Heart right ventricle (tissue), 16 donors: ENCODE measurements around the gene FAM43B. TPM values are rescaled to one million over a fixed set of nuclear protein-coding genes. Genes with fewer than 3 reads are reported as not detected.

ENCODE experiments used
- ATAC-seq, 8 donors: fragments of 200-7000 bp; cut with Tn5 transposase; one replicate each; pipeline ENCODE4 v1.9.1; 2020; ENCODE audit warnings: mild to moderate bottlenecking in 8 of 8, moderate library complexity in 8 of 8, moderate number of reproducible peaks in 1 of 8
- DNase-seq, 2 donors: peaks; one replicate each; pipeline ENCODE4 v3.0.0-alpha.2; 2020
- H3K27ac ChIP-seq, 10 donors: fragments of 200-600 bp; sonication (generic) in 2 of 10; one replicate each; pipeline versions ENCODE4 v1.5.0 to v1.8.0; 2020 to 2022; ENCODE audit warnings: mild to moderate bottlenecking in 3 of 10
- H3K27me3 ChIP-seq, 7 donors: fragments of 200-600 bp; one replicate each; pipeline ENCODE4 v1.8.0; 2021 to 2022; ENCODE audit warnings: mild to moderate bottlenecking in 2 of 7
- H3K36me3 ChIP-seq, 9 donors: fragments of 200-600 bp; sonication (generic) in 1 of 9; one replicate each; pipeline versions ENCODE4 v1.5.0 to v1.8.0; 2020 to 2022; ENCODE audit warnings: mild to moderate bottlenecking in 2 of 9
- H3K4me1 ChIP-seq, 9 donors: fragments of 200-600 bp; sonication (generic) in 1 of 9; one replicate each; pipeline versions ENCODE4 v1.5.0 to v1.8.0; 2020 to 2022; ENCODE audit warnings: mild to moderate bottlenecking in 4 of 9
- H3K4me3 ChIP-seq, 10 donors: fragments of 200-600 bp; sonication (generic) in 2 of 10; one replicate each; pipeline versions ENCODE4 v1.5.0 to v1.8.0; 2020 to 2022; ENCODE audit warnings: mild to moderate bottlenecking in 7 of 10, moderate library complexity in 2 of 10
- H3K9me3 ChIP-seq, 11 donors: fragments of 200-600 bp in 10 of 11; sonication (generic) in 2 of 11; one replicate each; pipeline versions ENCODE4 v1.5.0 to v1.8.0; 2013 to 2022; ENCODE audit warnings: mild to moderate bottlenecking in 2 of 11, control low read depth in 1 of 11, moderate library complexity in 1 of 11
- WGBS, 2 donors: extraction: QIAGEN DNeasy Blood & Tissue Kit; methylation state at CpG; one replicate each; pipeline ENCODE4 v1.1.7; 2013; ENCODE audit warnings: inconsistent platforms in 1 of 2; 5-methylcytosine and 5-hydroxymethylcytosine counted together
- intact Hi-C, 10 donors: fragments of 100-400 bp; cut with DNase I; formaldehyde crosslinking; loops; one replicate each; pipeline versions ENCODE4 v1.11.1 to v1.14.2; 2022
- polyA plus RNA-seq, 2 donors: library from polyadenylated mRNA; stranded (reverse); fragments of 200-250 nt; gene quantifications; one replicate each; pipeline ENCODE4 v1.2.3, GENCODE V29; 2013
- total RNA-seq, 10 donors: library from RNA; stranded (reverse); fragmentation: NEBNext Ultra II Directional in 3 of 10; extraction: Animal tissue kit (Norgen Biotek cat#: 25700) in 3 of 10; gene quantifications; one replicate each; pipeline versions ENCODE4 v1.2.1 to v1.2.4, GENCODE V29; 2021 to 2023
- TF ChIP-seq, protein P1 (sequence below), 9 donors: fragments of 200-600 bp; sonication (generic) in 2 of 9; IDR thresholded peaks; one replicate each; pipeline versions ENCODE4 v1.5.0 to v1.8.0; 2021 to 2022; ENCODE audit warnings: antibody characterized with exemption in 9 of 9, mild to moderate bottlenecking in 5 of 9, moderate library complexity in 1 of 9
- donor health status: Arrhythmogenic right ventricular cardiomyopathy.
- donor health status: ischemic (EF 13 %, LVEDD 7.1; RV severe dilation, severe dysfunction).
- donor health status: healthy with polysubstance abuse.
- donor health status: DM: no; HTN: yes; CAD: no.
- donor health status: DM: no; HTN: no; CAD: no.
- donor health status: ischemic (EF 25% LVEDD 6.9; RV normal size, moderate dysfunction).
- donor health status: ischemic (EF 25% LVEDD 5.7; RV mildly dilated, moderate dysfunction).
- donor health status: healthy.
- donor health status: DM: yes; HTN: yes; CAD: no.
- donor health status: Ischemic cardiomyopathy.
- donor health status: ischemic (EF 35%, LVEDD 5.7; RV mildly dilated, moderate dysfunction).
- donor health status: nonischemic (EF 11% LVEDD 7.7; RV severe dilation, severe dysfunction).
- donor health status: DM: yes; HTN: yes; CAD: no.
- donor health status: PGD.
- donor health status: ischemic (EF 29% LVEDD 5.4; RV normal size, mild dysfunction).
- donor health status: nonischemic (EF 23%, LVEDD 6.1; RV moderate dilation, normal function).

Gene FAM43B
- total and polyA plus RNA-seq, 12 donors = 1.0 to 16.3 (median 2.3) TPM

DNA sequence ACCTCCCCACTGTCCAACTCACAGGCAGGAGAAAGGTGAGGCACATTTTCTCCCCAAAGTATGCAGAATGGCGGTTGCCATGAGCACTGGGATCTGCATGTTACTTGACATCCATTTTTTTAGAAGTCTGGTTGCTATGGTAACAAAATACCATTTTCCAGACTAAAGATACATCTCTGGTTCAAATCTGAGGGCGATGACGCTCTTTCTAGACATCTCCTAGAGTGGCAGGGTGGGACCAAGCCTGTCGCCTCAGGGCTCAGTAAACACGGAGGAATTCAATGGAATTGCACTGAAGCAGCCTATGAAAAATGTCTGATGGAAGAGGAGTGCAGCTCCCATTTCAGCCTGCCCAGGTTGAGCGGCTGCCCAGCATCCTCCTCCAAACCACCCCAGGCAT is 21.5 kb upstream of the FAM43B start:
- intact Hi-C loops = no loop called here
- no peak for ATAC-seq
- H3K4me1 ChIP-seq = peaks cover 0 to 11% (median 7%) of the 10 kb centered on the region in 9 donors
- no peaks in the 10 kb centered on the region for H3K36me3 ChIP-seq
- no peak for DNase-seq
- no peak overlapping the region for H3K27ac ChIP-seq
- no peak overlapping the region for H3K4me3 ChIP-seq
- H3K9me3 ChIP-seq = no peaks in the 10 kb centered on the region
- 66 to 71% methylated on average over 6 of the region's 6 CpGs for WGBS, 2 donors
- peaks cover 0 to 45% (median 25%) of the 10 kb centered on the region in 7 donors for H3K27me3 ChIP-seq
- TF ChIP-seq, protein P1, sequence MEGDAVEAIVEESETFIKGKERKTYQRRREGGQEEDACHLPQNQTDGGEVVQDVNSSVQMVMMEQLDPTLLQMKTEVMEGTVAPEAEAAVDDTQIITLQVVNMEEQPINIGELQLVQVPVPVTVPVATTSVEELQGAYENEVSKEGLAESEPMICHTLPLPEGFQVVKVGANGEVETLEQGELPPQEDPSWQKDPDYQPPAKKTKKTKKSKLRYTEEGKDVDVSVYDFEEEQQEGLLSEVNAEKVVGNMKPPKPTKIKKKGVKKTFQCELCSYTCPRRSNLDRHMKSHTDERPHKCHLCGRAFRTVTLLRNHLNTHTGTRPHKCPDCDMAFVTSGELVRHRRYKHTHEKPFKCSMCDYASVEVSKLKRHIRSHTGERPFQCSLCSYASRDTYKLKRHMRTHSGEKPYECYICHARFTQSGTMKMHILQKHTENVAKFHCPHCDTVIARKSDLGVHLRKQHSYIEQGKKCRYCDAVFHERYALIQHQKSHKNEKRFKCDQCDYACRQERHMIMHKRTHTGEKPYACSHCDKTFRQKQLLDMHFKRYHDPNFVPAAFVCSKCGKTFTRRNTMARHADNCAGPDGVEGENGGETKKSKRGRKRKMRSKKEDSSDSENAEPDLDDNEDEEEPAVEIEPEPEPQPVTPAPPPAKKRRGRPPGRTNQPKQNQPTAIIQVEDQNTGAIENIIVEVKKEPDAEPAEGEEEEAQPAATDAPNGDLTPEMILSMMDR (IDR thresholded peaks at IDR 0.05) = no peak

DNA sequence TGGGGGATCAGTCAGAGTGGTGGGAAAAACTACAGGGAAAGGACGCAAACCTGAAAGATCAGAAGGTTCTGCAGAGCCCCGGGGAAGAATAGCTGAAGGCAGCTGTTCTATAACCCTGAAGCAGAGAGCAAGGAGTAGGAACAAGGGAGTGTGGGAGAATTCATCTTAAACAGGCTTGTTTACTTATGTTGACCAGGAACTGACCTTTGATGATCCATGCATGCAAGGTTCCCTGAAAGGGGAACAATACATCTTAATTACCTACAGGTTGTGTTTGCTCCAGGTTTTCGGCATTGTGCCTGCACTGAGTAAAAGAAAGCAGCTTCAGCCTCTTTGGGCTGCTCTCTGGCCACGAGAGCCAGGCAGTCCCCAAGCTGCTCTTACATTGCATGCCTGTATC is 18.7 kb upstream of the FAM43B start:
- intact Hi-C loops = no loop called here
- 79 to 80% methylated on average over 4 of the region's 4 CpGs for WGBS, 2 donors

DNA sequence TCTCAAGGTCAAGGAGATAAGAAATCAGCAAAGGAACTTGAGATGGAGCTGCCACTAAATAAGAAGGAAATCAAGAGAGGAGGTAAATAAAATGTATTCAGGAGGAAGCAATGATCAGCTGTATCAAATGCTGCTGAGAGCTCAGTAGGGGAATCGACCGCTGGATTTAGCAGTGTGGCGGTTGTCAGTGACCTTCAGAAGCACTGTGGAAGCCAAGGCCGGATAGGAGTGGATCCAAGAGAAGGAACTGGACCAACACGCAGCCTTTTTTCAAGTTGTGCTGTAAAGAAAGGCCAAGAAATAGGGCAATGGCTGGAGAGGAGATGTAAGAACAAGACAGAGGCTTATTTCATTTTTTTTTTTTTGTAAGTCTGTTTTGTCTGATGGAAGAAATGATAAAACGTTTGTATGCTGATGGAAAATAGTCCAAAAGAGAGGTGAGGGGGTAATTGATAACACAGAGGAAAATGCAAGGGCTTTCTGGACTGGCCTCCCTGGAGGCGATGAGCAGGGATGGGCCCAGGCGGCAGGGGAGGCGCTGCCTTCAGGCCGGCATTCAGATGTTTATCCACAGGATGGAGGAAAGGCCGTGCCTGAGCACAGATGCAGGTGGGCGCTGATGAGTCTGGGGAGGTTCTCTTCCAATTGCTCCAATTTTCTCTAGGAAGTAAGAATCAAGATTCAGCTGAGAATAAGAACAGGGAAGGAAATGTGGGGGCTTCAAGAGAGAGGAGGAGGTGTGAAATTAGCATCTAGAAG is 17.5 kb upstream of the FAM43B start:
- H3K36me3 ChIP-seq = no peaks in the 10 kb centered on the region
- peaks cover 0 to 15% (median 10%) of the 10 kb centered on the region in 7 donors for H3K27me3 ChIP-seq
- TF ChIP-seq, protein P1 (IDR thresholded peaks at IDR 0.05) = no peak
- H3K4me3 ChIP-seq = no peak overlapping the region
- intact Hi-C loops = no loop called here
- H3K9me3 ChIP-seq = no peaks in the 10 kb centered on the region
- H3K4me1 ChIP-seq = peaks cover 0 to 11% (median 7%) of the 10 kb centered on the region in 9 donors
- 42 to 43% methylated on average over 12 of the region's 12 CpGs for WGBS, 2 donors
- H3K27ac ChIP-seq = peak overlapping the region in 7 of 10 donors; percentile 3 to 65 (median 36)
- DNase-seq (peak in 1 of 2 donors; percentile 11), ATAC-seq (peak in 5 of 8 donors; percentile 51 to 79 (median 70))

More for the DNA sequence above, 18.7 kb upstream of the FAM43B start:
- H3K27me3 ChIP-seq = peaks cover 0 to 26% (median 20%) of the 10 kb centered on the region in 7 donors
- H3K4me1 ChIP-seq = peaks cover 0 to 11% (median 7%) of the 10 kb centered on the region in 9 donors
- no peak overlapping the region for H3K4me3 ChIP-seq
- TF ChIP-seq, protein P1 (IDR thresholded peaks at IDR 0.05) = no peak
- no peaks in the 10 kb centered on the region for H3K36me3 ChIP-seq
- no peak for DNase-seq
- no peak overlapping the region for H3K27ac ChIP-seq
- no peak for ATAC-seq
- no peaks in the 10 kb centered on the region for H3K9me3 ChIP-seq

DNA sequence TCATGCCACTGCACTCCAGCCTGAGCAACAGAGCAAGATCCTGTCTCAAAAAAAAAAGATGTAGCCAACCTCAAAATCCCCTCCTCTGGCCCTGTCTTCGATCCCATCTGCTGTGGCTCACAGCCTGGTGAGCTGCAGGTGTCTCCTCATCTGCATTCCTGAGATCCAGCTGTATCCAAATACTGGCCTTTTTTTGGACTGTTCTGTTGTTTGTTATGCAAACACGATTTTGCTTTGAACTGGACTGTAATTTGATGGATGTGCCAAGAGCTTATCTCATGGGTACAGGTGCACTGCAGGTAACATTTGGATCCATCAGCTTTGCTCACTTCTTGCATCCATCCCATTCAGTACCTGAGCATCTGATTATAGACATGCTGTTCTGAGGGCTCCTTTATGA is 14.1 kb upstream of the FAM43B start:
- Histone ChIP-seq H3K4me1 (peaks cover 0 to 11% (median 7%) of the 10 kb centered on the region in 9 donors), H3K9me3 (no peaks in the 10 kb centered on the region), H3K36me3 (no peaks in the 10 kb centered on the region), H3K4me3 (no peak overlapping the region), H3K27ac (no peak overlapping the region), H3K27me3 (peaks cover 0 to 23% (median 7%) of the 10 kb centered on the region in 7 donors)
- 47 to 53% methylated on average over 2 of the region's 2 CpGs for WGBS, 2 donors
- no peak for DNase-seq
- intact Hi-C loops = no loop called here
- ATAC-seq = no peak
- TF ChIP-seq, protein P1 (IDR thresholded peaks at IDR 0.05) = no peak
